Right lobe of liver (tissue), 6 donors: ENCODE data around the gene PSD. TPM values are rescaled to one million over a fixed set of nuclear protein-coding genes. Genes with fewer than 3 reads are reported as not detected.

Experiments used
- ATAC-seq, 4 donors: fragments of 200-7000 bp; cut with Tn5 transposase; one replicate each; pipeline ENCODE4 v1.9.1; 2020; ENCODE audit warnings: mild to moderate bottlenecking in 4 of 4, moderate library complexity in 4 of 4
- DNase-seq, 3 donors: peaks; one replicate each; pipeline ENCODE4 v3.0.0-alpha.2; 2020
- H3K27ac ChIP-seq, 3 donors: fragments of 200-600 bp; one replicate each; pipeline ENCODE4 v1.8.0; 2022
- H3K27me3 ChIP-seq, 2 donors: fragments of 200-600 bp; one replicate each; pipeline ENCODE4 v1.8.0; 2022
- H3K36me3 ChIP-seq, 4 donors: fragments of 200-600 bp; sonication (generic) in 1 of 4; one replicate each; pipeline versions ENCODE4 v1.5.1 to v1.8.0; 2017 to 2022; ENCODE audit warnings: control low read depth in 1 of 4
- H3K4me1 ChIP-seq, 4 donors: fragments of 200-600 bp; sonication (generic) in 1 of 4; one replicate each; pipeline versions ENCODE4 v1.5.1 to v1.8.0; 2017 to 2022; ENCODE audit warnings: control low read depth in 1 of 4
- H3K4me3 ChIP-seq, 3 donors: fragments of 200-600 bp; one replicate each; pipeline ENCODE4 v1.8.0; 2022
- H3K9me3 ChIP-seq, 4 donors: fragments of 200-600 bp; sonication (generic) in 1 of 4; one replicate each; pipeline versions ENCODE4 v1.5.1 to v1.8.0; 2017 to 2022; ENCODE audit warnings: control low read depth in 1 of 4
- CTCF ChIP-seq, 4 donors: fragments of 200-600 bp in 3 of 4; fragments of 450-650 bp in 1 of 4; IDR thresholded peaks; one replicate each; pipeline versions ENCODE4 v1.5.1 to v1.8.0; 2016 to 2022; ENCODE audit warnings: antibody characterized with exemption in 4 of 4, mild to moderate bottlenecking in 2 of 4
- POLR2A ChIP-seq: fragments of 450-650 bp; IDR thresholded peaks from one replicate; pipeline ENCODE4 v1.6.1; 2017; ENCODE audit warnings: antibody characterized with exemption, mild to moderate bottlenecking
- WGBS: methylation state at CpG from one replicate; pipeline ENCODE4 v1.1.6; 2018; ENCODE audit warnings: low coverage, low lambda C conversion rate; ENCODE audit not compliant: insufficient coverage; ENCODE audit errors: missing lambda C conversion rate; 5-methylcytosine and 5-hydroxymethylcytosine counted together
- intact Hi-C, 2 donors: fragments of 100-400 bp; cut with DNase I; formaldehyde crosslinking; loops; one replicate each; pipeline versions ENCODE4 v1.11.2 to v1.14.1; 2022
- long read RNA-seq: library from polyadenylated mRNA; unstranded; transcript quantifications from one replicate; pipeline ENCODE4 v2.0.0, GENCODE V29; 2019
- total RNA-seq, 6 experiments: library from RNA; depleted of rRNA in 2 of 6; stranded (reverse); fragments of >200 nt in 2 of 6; fragmentation: NEBNext Ultra II Directional in 3 of 6; extraction: Animal tissue kit (Norgen Biotek cat#: 25700) in 3 of 6; gene quantifications; one replicate each; pipeline versions ENCODE4 v1.1.0 to v1.2.4, GENCODE V29; 2016 to 2023
- donor health status: DM: no; HTN: yes; CAD: no.
- donor health status: DM: no; HTN: no; CAD: no.
- donor health status: DM: no; HTN: no; CAD: no.
- donor health status: DM: no; HTN: yes; CAD: no.
- donor health status: DM: no; HTN: yes; CAD: no.

Gene PSD
- total RNA-seq = 1 to 10 TPM in 3 of 6 experiments, under 1 TPM in 3; 0.12 to 4.6 (median 1.3) TPM
- long read RNA-seq = 0 reads

- WGBS = 11% methylated on average over 8 of the region's 45 CpGs
- no peaks in the 10 kb centered on the region for H3K9me3 ChIP-seq
- H3K27ac ChIP-seq = no peak within 1 kb of the TSS
- intact Hi-C loops = no loop called here
- DNase-seq (no peak), ATAC-seq (no peak)
- peaks cover 0 to 4% (median 0%) of the 10 kb centered on the region in 4 donors for H3K36me3 ChIP-seq
- TF ChIP-seq CTCF (IDR thresholded peaks at IDR 0.05) = no peak
- TF ChIP-seq POLR2A = no peak
- peak within 1 kb of the TSS; percentile 86 to 90 (median 89) for H3K4me3 ChIP-seq
- H3K27me3 ChIP-seq = no peaks in the 10 kb centered on the region
- H3K4me1 ChIP-seq = peaks cover 0 to 25% (median 11%) of the 10 kb centered on the region in 4 donors
Observed at GRCh38 chr10:102418622-102419268, at the start of gene PSD. Gene PSD, minus strand, starts transcription at chr10:102418785. Its CDS starts 1,747 bp downstream, at chr10:102417038.

- H3K27ac ChIP-seq = no peak overlapping the region
- intact Hi-C loops = no loop called here
- TF ChIP-seq CTCF (IDR thresholded peaks at IDR 0.05) (no peak), POLR2A (no peak)
- DNase-seq (no peak), ATAC-seq (peak in 3 of 4 donors; percentile 23 to 53 (median 34))
- H3K36me3 ChIP-seq = no peaks in the 10 kb centered on the region
- no peaks in the 10 kb centered on the region for H3K27me3 ChIP-seq
- H3K4me1 ChIP-seq = no peaks in the 10 kb centered on the region
- 73% methylated on average over 6 of the region's 6 CpGs for WGBS
- no peak overlapping the region for H3K4me3 ChIP-seq
- no peaks in the 10 kb centered on the region for H3K9me3 ChIP-seq
Observed at GRCh38 chr10:102467971-102468438, 49.4 kb upstream of the PSD start.

GRCh38 chr10:102467318-102467717 is 48.7 kb upstream of the PSD start:
- H3K27me3 ChIP-seq = no peaks in the 10 kb centered on the region
- 80% methylated on average over 6 of the region's 6 CpGs for WGBS
- intact Hi-C loops = no loop called here
- no peaks in the 10 kb centered on the region for H3K36me3 ChIP-seq
- no peak for ATAC-seq
- H3K9me3 ChIP-seq = no peaks in the 10 kb centered on the region
- H3K4me3 ChIP-seq = no peak overlapping the region
- H3K27ac ChIP-seq = no peak overlapping the region
- H3K4me1 ChIP-seq = peaks cover 0 to 6% (median 2%) of the 10 kb centered on the region in 4 donors
- no peak for DNase-seq
- no peak for TF ChIP-seq CTCF (IDR thresholded peaks at IDR 0.05)
- no peak for TF ChIP-seq POLR2A

- Histone ChIP-seq H3K9me3 (no peaks in the 10 kb centered on the region), H3K36me3 (no peaks in the 10 kb centered on the region), H3K4me1 (peaks cover 0 to 14% (median 6%) of the 10 kb centered on the region in 4 donors), H3K4me3 (no peak overlapping the region), H3K27me3 (no peaks in the 10 kb centered on the region), H3K27ac (no peak overlapping the region)
- intact Hi-C loops = no loop called here
- WGBS = 87% methylated on average over 3 of the region's 3 CpGs
- no peak for TF ChIP-seq CTCF (IDR thresholded peaks at IDR 0.05)
- TF ChIP-seq POLR2A = no peak
- ATAC-seq (no peak), DNase-seq (no peak)
Observed at GRCh38 chr10:102465466-102465865, 46.9 kb upstream of the PSD start.
